GM12872 (cell line): ENCODE results near the gene TCERG1L.

Experiments
- CTCF ChIP-seq: IDR thresholded peaks from 3 replicates; pipeline ENCODE4 v1.5.1; 2011; ENCODE audit warnings: low read depth, mild to moderate bottlenecking, low read length, moderate library complexity; ENCODE audit not compliant: insufficient read depth

The TCERG1L gene

GRCh38 chr10:131275691-131276090, 35.8 kb downstream of the TCERG1L start:
- no peak for TF ChIP-seq CTCF

DNA sequence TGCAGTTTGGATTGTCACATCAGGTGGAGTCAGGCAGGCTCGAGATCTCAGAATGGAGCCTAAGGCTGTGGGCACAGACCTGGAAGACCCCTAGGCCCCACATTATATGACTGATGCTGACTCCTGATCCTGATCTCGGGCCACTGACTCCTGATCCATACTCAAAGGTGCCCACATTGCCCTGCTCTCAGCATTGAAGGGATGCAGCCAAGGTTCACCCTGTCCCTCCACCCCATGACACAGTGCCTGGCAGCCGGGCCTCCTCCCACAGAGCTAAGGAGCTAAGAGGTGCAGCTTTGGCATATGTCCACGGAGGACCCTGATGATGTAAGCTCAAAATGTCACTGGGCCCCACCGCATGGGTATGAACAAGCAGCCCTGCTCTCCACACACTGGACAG, 36.6 kb downstream of the TCERG1L start:
- TF ChIP-seq CTCF = no peak

- TF ChIP-seq CTCF = no peak
These were observed 37.2 kb downstream of the TCERG1L start for GRCh38 chr10:131274133-131274880.

DNA sequence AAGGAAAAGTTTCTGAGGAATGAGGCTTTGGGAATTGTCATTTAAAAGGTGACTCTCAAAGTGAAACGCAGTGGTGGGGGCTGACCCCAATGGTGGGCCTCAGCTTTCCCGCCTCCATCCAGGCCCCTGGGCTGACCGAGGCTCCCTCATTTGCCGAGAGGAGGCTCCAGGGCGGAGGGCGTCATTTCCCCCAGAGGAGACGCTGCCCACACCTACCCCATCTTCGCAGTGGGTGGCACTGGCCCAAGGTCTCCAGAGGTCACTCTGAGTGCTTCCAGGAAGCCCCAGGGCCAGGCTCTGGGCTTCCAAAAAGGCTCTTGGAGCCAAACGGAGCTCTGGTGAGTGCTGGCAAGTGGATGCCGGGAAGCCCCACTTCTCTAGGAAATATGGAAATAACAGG, 38.0 kb downstream of the TCERG1L start:
- no peak for TF ChIP-seq CTCF

GRCh38 chr10:131272897-131273451, 38.5 kb downstream of the TCERG1L start:
- no peak for TF ChIP-seq CTCF

GRCh38 chr10:131271966-131272365, 39.6 kb downstream of the TCERG1L start:
- TF ChIP-seq CTCF = no peak

DNA sequence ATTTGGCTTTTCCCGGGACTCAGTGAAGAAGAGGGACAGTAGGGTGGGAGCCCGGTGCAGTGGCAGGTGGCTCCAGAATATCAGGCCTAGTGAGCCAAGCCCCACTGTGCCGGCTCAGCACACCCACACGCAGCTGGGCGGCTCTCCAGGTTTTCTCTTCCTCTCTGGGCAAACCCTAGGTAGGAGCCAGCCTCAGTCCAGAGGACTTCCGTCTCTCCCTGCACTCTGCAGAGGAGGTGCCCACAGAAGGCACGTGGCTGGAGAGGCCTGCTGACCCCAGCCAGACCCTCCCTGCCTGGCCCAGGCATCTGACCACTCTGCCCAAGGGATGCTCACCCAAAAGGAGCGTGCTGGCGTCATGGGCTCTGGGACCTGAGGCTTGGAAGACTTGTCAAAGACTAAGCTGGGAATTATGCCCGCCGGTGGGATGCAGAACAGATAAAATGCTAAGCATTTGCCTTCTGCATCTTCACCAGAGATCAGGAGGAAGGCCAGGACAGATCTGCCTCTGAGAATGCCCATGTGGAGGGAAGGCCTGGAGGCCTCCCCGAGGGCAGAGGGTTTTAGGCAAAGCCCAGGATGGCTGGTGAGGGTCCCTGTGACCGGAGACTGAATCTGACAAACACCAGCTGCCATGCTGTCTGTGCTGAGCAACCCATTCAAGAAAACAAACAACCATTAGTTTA, 40.2 kb downstream of the TCERG1L start:
- no peak for TF ChIP-seq CTCF
